A549 (cell line): Measurements from ENCODE around the gene ADK.

Experiments used
- EP300 ChIP-seq, 2 experiments: fragments of >200 bp; sonication (Bioruptor Twin); formaldehyde crosslinking; IDR thresholded peaks; 2 replicates in 1 of 2; 3 replicates in 1 of 2; pipeline ENCODE4 v1.6.1; 2016 to 2017
- ESRRA ChIP-seq: fragments of 150-350 bp; IDR thresholded peaks from 2 replicates; pipeline ENCODE4 v1.6.1; 2014; ENCODE audit warnings: mild to moderate bottlenecking, low read length, borderline replicate concordance
- HOXA7 ChIP-seq: fragments of 250-450 bp; sonication (Bioruptor Pico); IDR thresholded peaks from 2 replicates; pipeline ENCODE4 v1.5.0; 2020; ENCODE audit warnings: mild to moderate bottlenecking, moderate library complexity
- JUNB ChIP-seq: fragments of >200 bp; sonication (Bioruptor Twin); formaldehyde crosslinking; IDR thresholded peaks from 2 replicates; pipeline ENCODE4 v1.6.1; 2016
- MAFK ChIP-seq: fragments of 450-650 bp; IDR thresholded peaks from 2 replicates; pipeline ENCODE4 v1.6.1; 2014; ENCODE audit not compliant: partially characterized antibody
- MAZ ChIP-seq: fragments of 150-350 bp; IDR thresholded peaks from 2 replicates; pipeline ENCODE4 v1.6.1; 2014; ENCODE audit warnings: antibody characterized with exemption, low read depth, low read length, borderline replicate concordance
- POLR2A ChIP-seq: IDR thresholded peaks from 2 replicates; pipeline ENCODE4 v1.6.1; 2012; ENCODE audit warnings: mild to moderate bottlenecking, low read length
- RFX5 ChIP-seq: fragments of 450-650 bp; IDR thresholded peaks from 2 replicates; pipeline ENCODE4 v1.7.1; 2014; ENCODE audit warnings: antibody characterized with exemption, mild to moderate bottlenecking, moderate library complexity
- TF ChIP-seq, protein P1 (sequence below): fragments of >200 bp; sonication (Bioruptor Twin); formaldehyde crosslinking; IDR thresholded peaks from 3 replicates; pipeline ENCODE4 v1.5.1; 2016
- TF ChIP-seq, protein P2 (sequence below): fragments of 200-600 bp; sonication (generic); IDR thresholded peaks from 2 replicates; pipeline ENCODE4 v1.6.1; 2016; ENCODE audit warnings: antibody characterized with exemption, mild to moderate bottlenecking, moderate library complexity

DNA sequence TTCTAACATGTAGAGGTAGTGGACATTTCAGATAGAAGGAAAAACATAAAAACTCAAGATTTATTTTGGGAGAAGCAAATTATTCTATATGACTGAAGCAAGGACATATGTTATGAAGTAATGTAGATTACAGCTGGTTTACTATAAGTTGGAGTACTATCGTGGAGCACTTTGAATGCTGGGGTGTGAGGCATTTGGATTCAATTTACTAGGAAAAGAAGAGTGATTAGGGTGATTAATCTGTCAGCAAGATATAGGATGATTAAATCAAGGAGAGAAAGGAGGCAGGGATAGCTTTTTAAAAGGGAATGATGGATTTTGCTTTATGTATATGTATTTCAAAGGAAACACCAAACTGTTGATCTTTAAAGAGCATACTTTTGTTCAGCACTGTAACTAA, 356.9 kb downstream of the ADK start:
- TF ChIP-seq ESRRA: no peak
- TF ChIP-seq, protein P1, sequence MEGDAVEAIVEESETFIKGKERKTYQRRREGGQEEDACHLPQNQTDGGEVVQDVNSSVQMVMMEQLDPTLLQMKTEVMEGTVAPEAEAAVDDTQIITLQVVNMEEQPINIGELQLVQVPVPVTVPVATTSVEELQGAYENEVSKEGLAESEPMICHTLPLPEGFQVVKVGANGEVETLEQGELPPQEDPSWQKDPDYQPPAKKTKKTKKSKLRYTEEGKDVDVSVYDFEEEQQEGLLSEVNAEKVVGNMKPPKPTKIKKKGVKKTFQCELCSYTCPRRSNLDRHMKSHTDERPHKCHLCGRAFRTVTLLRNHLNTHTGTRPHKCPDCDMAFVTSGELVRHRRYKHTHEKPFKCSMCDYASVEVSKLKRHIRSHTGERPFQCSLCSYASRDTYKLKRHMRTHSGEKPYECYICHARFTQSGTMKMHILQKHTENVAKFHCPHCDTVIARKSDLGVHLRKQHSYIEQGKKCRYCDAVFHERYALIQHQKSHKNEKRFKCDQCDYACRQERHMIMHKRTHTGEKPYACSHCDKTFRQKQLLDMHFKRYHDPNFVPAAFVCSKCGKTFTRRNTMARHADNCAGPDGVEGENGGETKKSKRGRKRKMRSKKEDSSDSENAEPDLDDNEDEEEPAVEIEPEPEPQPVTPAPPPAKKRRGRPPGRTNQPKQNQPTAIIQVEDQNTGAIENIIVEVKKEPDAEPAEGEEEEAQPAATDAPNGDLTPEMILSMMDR: no peak
- no peak for TF ChIP-seq RFX5
- no peak for TF ChIP-seq MAFK
- TF ChIP-seq EP300 (IDR thresholded peaks at IDR 0.05): no peak
- no peak for TF ChIP-seq MAZ
- no peak for TF ChIP-seq POLR2A
- TF ChIP-seq HOXA7: no peak
- TF ChIP-seq, protein P2, sequence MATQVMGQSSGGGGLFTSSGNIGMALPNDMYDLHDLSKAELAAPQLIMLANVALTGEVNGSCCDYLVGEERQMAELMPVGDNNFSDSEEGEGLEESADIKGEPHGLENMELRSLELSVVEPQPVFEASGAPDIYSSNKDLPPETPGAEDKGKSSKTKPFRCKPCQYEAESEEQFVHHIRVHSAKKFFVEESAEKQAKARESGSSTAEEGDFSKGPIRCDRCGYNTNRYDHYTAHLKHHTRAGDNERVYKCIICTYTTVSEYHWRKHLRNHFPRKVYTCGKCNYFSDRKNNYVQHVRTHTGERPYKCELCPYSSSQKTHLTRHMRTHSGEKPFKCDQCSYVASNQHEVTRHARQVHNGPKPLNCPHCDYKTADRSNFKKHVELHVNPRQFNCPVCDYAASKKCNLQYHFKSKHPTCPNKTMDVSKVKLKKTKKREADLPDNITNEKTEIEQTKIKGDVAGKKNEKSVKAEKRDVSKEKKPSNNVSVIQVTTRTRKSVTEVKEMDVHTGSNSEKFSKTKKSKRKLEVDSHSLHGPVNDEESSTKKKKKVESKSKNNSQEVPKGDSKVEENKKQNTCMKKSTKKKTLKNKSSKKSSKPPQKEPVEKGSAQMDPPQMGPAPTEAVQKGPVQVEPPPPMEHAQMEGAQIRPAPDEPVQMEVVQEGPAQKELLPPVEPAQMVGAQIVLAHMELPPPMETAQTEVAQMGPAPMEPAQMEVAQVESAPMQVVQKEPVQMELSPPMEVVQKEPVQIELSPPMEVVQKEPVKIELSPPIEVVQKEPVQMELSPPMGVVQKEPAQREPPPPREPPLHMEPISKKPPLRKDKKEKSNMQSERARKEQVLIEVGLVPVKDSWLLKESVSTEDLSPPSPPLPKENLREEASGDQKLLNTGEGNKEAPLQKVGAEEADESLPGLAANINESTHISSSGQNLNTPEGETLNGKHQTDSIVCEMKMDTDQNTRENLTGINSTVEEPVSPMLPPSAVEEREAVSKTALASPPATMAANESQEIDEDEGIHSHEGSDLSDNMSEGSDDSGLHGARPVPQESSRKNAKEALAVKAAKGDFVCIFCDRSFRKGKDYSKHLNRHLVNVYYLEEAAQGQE: no peak
- TF ChIP-seq JUNB: no peak
